Caco-2 (cell line): ENCODE measurements around the gene SRRM2. TPM values are rescaled to one million over a fixed set of nuclear protein-coding genes. Genes with fewer than 3 reads are reported as not detected.
A peak's percentile ranks its signal among the peaks of the same experiment; 100 is the strongest.

Source experiments
- BruUV-seq: library from RNA; stranded (reverse); fragments of 400-500 nt; replicated peaks from 2 replicates; lab custom pipeline; 2021; lab: Mats Ljungman, UMichigan
- CTCF ChIA-PET: fragments of 300-600 bp; sonication (Branson Sonifier 250); formaldehyde crosslinking; loops from one replicate; lab custom pipeline; 2022; ENCODE audit warnings: antibody characterized with exemption; lab: Charles Lee
- POLR2A ChIA-PET: fragments of 300-600 bp; sonication (Branson Sonifier 250); formaldehyde crosslinking; loops from one replicate; lab custom pipeline; 2022; ENCODE audit warnings: antibody characterized with exemption; lab: Charles Lee
- DNase-seq, 2 experiments: peaks; one replicate each; pipeline versions ENCODE4 v3.0.0 to v3.0.0-alpha.2; 2020 to 2022
- H3K27me3 ChIP-seq: replicated peaks from 2 replicates; pipeline ENCODE4 v1.6.0; 2011; ENCODE audit warnings: low read length; ENCODE audit not compliant: control insufficient read depth, insufficient read depth
- H3K36me3 ChIP-seq: 2 replicates; pipeline ENCODE4 v1.5.1; 2011; ENCODE audit warnings: low read length; ENCODE audit not compliant: control insufficient read depth, insufficient read depth
- H3K4me1 ChIP-seq: fragments of 250-450 bp; sonication (Bioruptor Pico); 2 replicates; pipeline ENCODE4 v1.5.1; 2020; ENCODE audit warnings: mild to moderate bottlenecking
- H3K4me3 ChIP-seq: 2 replicates; pipeline ENCODE4 v1.5.1; 2011; ENCODE audit warnings: low read depth, mild to moderate bottlenecking, control low read depth, low read length
- H3K9me3 ChIP-seq: fragments of 250-450 bp; sonication (Bioruptor Pico); 2 replicates; pipeline ENCODE4 v1.5.1; 2020; ENCODE audit warnings: mild to moderate bottlenecking, moderate library complexity
- H3K27ac Mint-ChIP-seq: one replicate; pipeline ENCODE4 v1.8.0; 2022; ENCODE audit warnings: mixed read lengths; ENCODE audit not compliant: unreplicated experiment
- H3K27me3 Mint-ChIP-seq: one replicate; pipeline ENCODE4 v1.8.0; 2022; ENCODE audit warnings: mixed read lengths; ENCODE audit not compliant: insufficient read depth, unreplicated experiment
- H3K36me3 Mint-ChIP-seq: one replicate; pipeline ENCODE4 v1.8.0; 2022; ENCODE audit warnings: mild to moderate bottlenecking, mixed read lengths; ENCODE audit not compliant: insufficient read depth, unreplicated experiment
- H3K4me1 Mint-ChIP-seq: one replicate; pipeline ENCODE4 v1.8.0; 2022; ENCODE audit warnings: low read depth, mixed read lengths; ENCODE audit not compliant: unreplicated experiment
- H3K4me3 Mint-ChIP-seq: one replicate; pipeline ENCODE4 v1.8.0; 2022; ENCODE audit warnings: mild to moderate bottlenecking, moderate library complexity, mixed read lengths; ENCODE audit not compliant: unreplicated experiment
- H3K9me3 Mint-ChIP-seq: one replicate; pipeline ENCODE4 v1.8.0; 2022; ENCODE audit warnings: mixed read lengths; ENCODE audit not compliant: unreplicated experiment
- CTCF ChIP-seq, 2 experiments: fragments of 200-600 bp in 1 of 2; IDR thresholded peaks; 1 replicate in 1 of 2; 2 replicates in 1 of 2; pipeline versions ENCODE4 v1.5.1 to v1.8.0; 2011 to 2022; ENCODE audit warnings: antibody characterized with exemption in 1 of 2, control low read depth in 1 of 2, inconsistent platforms in 1 of 2, low read depth in 1 of 2, low read length in 1 of 2, mild to moderate bottlenecking in 1 of 2, moderate library complexity in 1 of 2; ENCODE audit not compliant: insufficient read depth in 1 of 2, severe bottlenecking in 1 of 2, unreplicated experiment in 1 of 2
- intact Hi-C: fragments of 100-400 bp; cut with micrococcal nuclease; formaldehyde crosslinking; loops from one replicate; pipeline ENCODE4 v1.10.0; 2022; ENCODE audit not compliant: unreplicated experiment
- total RNA-seq: library from RNA; stranded (reverse); gene quantifications from 2 replicates; pipeline ENCODE4 v1.2.3, GENCODE V29; 2022

Gene SRRM2
- total RNA-seq, 1 experiment from 2014 or later = 332 TPM

GRCh38 chr16:2777903-2778629 lies 25.6 kb downstream of the SRRM2 start:
- POLR2A ChIA-PET = interaction anchor here (0.5 to 1.3 kb wide), 8 partner anchors 26 to 142 kb away, joined by 3 to 8 read pairs (median 4); partner anchors contain the start of genes KCTD5, PRSS21, PRSS22 and SRRM2
- H3K4me3 ChIP-seq = peak overlapping the region; percentile 76
- Mint-ChIP-seq H3K27me3 (no peaks in the 10 kb centered on the region), H3K9me3 (no peaks in the 10 kb centered on the region), H3K4me1 (peaks cover 1% of the 10 kb centered on the region), H3K4me3 (peak overlapping the region; percentile 89), H3K36me3 (peaks cover 30% of the 10 kb centered on the region), H3K27ac (peak overlapping the region; percentile 92)
- H3K4me1 ChIP-seq = peaks cover 15% of the 10 kb centered on the region
- H3K36me3 ChIP-seq = peaks cover 3% of the 10 kb centered on the region
- intact Hi-C loops = loop anchor here (2.0 kb wide), 1 partner anchor 91 kb away; no protein-coding TSS in a partner anchor
- CTCF ChIA-PET = interaction anchor here (0.8 to 1.0 kb wide), 2 partner anchors 90 to 129 kb away, joined by 3 to 4 read pairs; no protein-coding TSS in a partner anchor
- no peak for TF ChIP-seq CTCF (IDR thresholded peaks at IDR 0.05; ENCODE audit: insufficient read depth in 1 of 2, low read depth in 1 of 2, low read length in 1 of 2, severe bottlenecking in 1 of 2, unreplicated experiment in 1 of 2)
- peak in 1 of 2 experiments; percentile 48 for DNase-seq
- H3K27me3 ChIP-seq = no peaks in the 10 kb centered on the region
- H3K9me3 ChIP-seq = no peaks in the 10 kb centered on the region
- BruUV-seq = TSS peak; percentile 29

GRCh38 chr16:2778630-2778958 lies 26.2 kb downstream of the SRRM2 start:
- Mint-ChIP-seq H3K9me3 (no peaks in the 10 kb centered on the region), H3K27me3 (no peaks in the 10 kb centered on the region), H3K36me3 (peaks cover 25% of the 10 kb centered on the region), H3K4me1 (peaks cover 6% of the 10 kb centered on the region), H3K4me3 (peak overlapping the region; percentile 89), H3K27ac (peak overlapping the region; percentile 92)
- ChIA-PET CTCF (interaction anchor here (0.8 to 1.0 kb wide), 2 partner anchors 59 to 89 kb away, joined by 3 read pairs; no protein-coding TSS in a partner anchor), POLR2A (interaction anchor here (0.5 to 1.3 kb wide), 6 partner anchors 26 to 142 kb away, joined by 3 to 4 read pairs (median 4); partner anchors contain the start of genes KCTD5, PRSS22 and SRRM2)
- Histone ChIP-seq H3K27me3 (no peaks in the 10 kb centered on the region), H3K9me3 (no peaks in the 10 kb centered on the region), H3K36me3 (peaks cover 3% of the 10 kb centered on the region; the same call in 1 of the 2 replicates), H3K4me1 (peaks cover 15% of the 10 kb centered on the region), H3K4me3 (no peak overlapping the region; the same call in 1 of the 2 replicates)
- DNase-seq = no peak
- no TSS peak for BruUV-seq
- TF ChIP-seq CTCF (IDR thresholded peaks at IDR 0.05; ENCODE audit: insufficient read depth in 1 of 2, low read depth in 1 of 2, low read length in 1 of 2, severe bottlenecking in 1 of 2, unreplicated experiment in 1 of 2) = no peak
- intact Hi-C loops = loop anchor here (2.0 kb wide), 1 partner anchor 90 kb away; no protein-coding TSS in a partner anchor

- POLR2A ChIA-PET = interaction anchor here (0.6 to 1.2 kb wide), 2 partner anchors 27 to 38 kb away, joined by 4 to 8 read pairs; partner anchors contain the start of gene SRRM2
- Mint-ChIP-seq H3K36me3 (peaks cover 21% of the 10 kb centered on the region), H3K27me3 (no peaks in the 10 kb centered on the region), H3K9me3 (no peaks in the 10 kb centered on the region), H3K4me3 (no peak overlapping the region), H3K27ac (no peak overlapping the region), H3K4me1 (peaks cover 6% of the 10 kb centered on the region)
- TF ChIP-seq CTCF (IDR thresholded peaks at IDR 0.05; ENCODE audit: insufficient read depth in 1 of 2, low read depth in 1 of 2, low read length in 1 of 2, severe bottlenecking in 1 of 2, unreplicated experiment in 1 of 2) = no peak
- Histone ChIP-seq H3K27me3 (no peaks in the 10 kb centered on the region), H3K9me3 (no peaks in the 10 kb centered on the region), H3K36me3 (0 out of 2 replicates have a peak, but pooled peaks cover 1% of the 10 kb centered on the region), H3K4me1 (peaks cover 15% of the 10 kb centered on the region), H3K4me3 (no peak overlapping the region)
- CTCF ChIA-PET = interaction anchor here (0.8 to 1.0 kb wide), 2 partner anchors 60 to 89 kb away, joined by 3 read pairs; no protein-coding TSS in a partner anchor
- intact Hi-C loops = loop anchor here (2.0 kb wide), 1 partner anchor 89 kb away; no protein-coding TSS in a partner anchor
- BruUV-seq = no TSS peak
- no peak for DNase-seq
These were observed 26.9 kb downstream of the SRRM2 start for GRCh38 chr16:2779151-2779920.
